ENCODE data around the gene SLC6A16.
"Not testable (repeated sequence)": the region's sequence is repeated elsewhere in the genome, so short reads cannot be mapped to it uniquely, and the experiment has no call there.

SLC6A16 gene

GRCh38 chr19:49324801-49325576, at the start of gene SLC6A16:
Gene SLC6A16, minus strand, starts transcription at chr19:49325191. Its CDS starts 13,844 bp downstream, at chr19:49311347.
- DNase-seq (ENCODE audit: low spot score): no peak

- not testable (repeated sequence) for DNase-seq (ENCODE audit: low spot score)
Observed at GRCh38 chr19:49373174-49373573, 48.2 kb upstream of the SLC6A16 start.

GRCh38 chr19:49371184-49371583, 46.2 kb upstream of the SLC6A16 start:
- DNase-seq (ENCODE audit: low spot score): no peak

GRCh38 chr19:49368711-49369358, 43.8 kb upstream of the SLC6A16 start:
- no peak for DNase-seq (ENCODE audit: low spot score)

GRCh38 chr19:49366110-49366509, 41.1 kb upstream of the SLC6A16 start:
- DNase-seq (ENCODE audit: low spot score): no peak

GRCh38 chr19:49364083-49364737, 39.2 kb upstream of the SLC6A16 start:
- DNase-seq (ENCODE audit: low spot score): no peak

- peak; percentile 98 for DNase-seq (ENCODE audit: low spot score)
Observed at GRCh38 chr19:49363268-49364082, 38.5 kb upstream of the SLC6A16 start, which contains the start of gene DKKL1. Gene DKKL1, plus strand, starts transcription at chr19:49363877. Its CDS starts 122 bp downstream, at chr19:49363999.

- no peak for DNase-seq (ENCODE audit: low spot score)
Observed at GRCh38 chr19:49362929-49363267, 37.9 kb upstream of the SLC6A16 start.

- DNase-seq (ENCODE audit: low spot score): peak; percentile 44
Observed at GRCh38 chr19:49362048-49362928, 37.3 kb upstream of the SLC6A16 start, which contains the start of gene TEAD2. Gene TEAD2, minus strand, starts transcription at chr19:49362416. Its CDS starts 2,341 bp downstream, at chr19:49360075.

GRCh38 chr19:49361438-49362047, 36.6 kb upstream of the SLC6A16 start:
- peak; percentile 74 for DNase-seq (ENCODE audit: low spot score)

- DNase-seq (ENCODE audit: low spot score): no peak
Observed at GRCh38 chr19:49359851-49360820, 35.1 kb upstream of the SLC6A16 start.

- DNase-seq (ENCODE audit: low spot score): no peak
Observed at GRCh38 chr19:49357186-49357585, 32.2 kb upstream of the SLC6A16 start.

- no peak for DNase-seq (ENCODE audit: low spot score)
Observed at GRCh38 chr19:49356382-49356781, 31.4 kb upstream of the SLC6A16 start.

GRCh38 chr19:49355909-49356353, 30.9 kb upstream of the SLC6A16 start:
- no peak for DNase-seq (ENCODE audit: low spot score)

- no peak for DNase-seq (ENCODE audit: low spot score)
Observed at GRCh38 chr19:49349567-49349966, 24.6 kb upstream of the SLC6A16 start.

- DNase-seq (ENCODE audit: low spot score): no peak
Observed at GRCh38 chr19:49348305-49349189, 23.6 kb upstream of the SLC6A16 start.

GRCh38 chr19:49347835-49348234, 22.8 kb upstream of the SLC6A16 start:
- DNase-seq (ENCODE audit: low spot score): peak; percentile 26

- DNase-seq (ENCODE audit: low spot score): no peak
Observed at GRCh38 chr19:49347191-49347590, 22.2 kb upstream of the SLC6A16 start.

Measured in kidney tubule cell (primary cell).